ENCODE data around the gene CEP85.

Gene CEP85

GRCh38 chr1:26190373-26190987 is 43.5 kb upstream of the CEP85 start, which contains the start of gene CATSPER4:
TSS of gene CATSPER4 (plus strand) at chr1:26190602. CDS start at chr1:26190628, 26 bp downstream.
- TF ChIP-seq CTCF (conservative IDR thresholded peaks at IDR 0.05) = no peak
- H3K27ac ChIP-seq = no peak within 1 kb of the TSS

- no peak overlapping the region for H3K27ac ChIP-seq
- no peak for TF ChIP-seq CTCF (conservative IDR thresholded peaks at IDR 0.05)
Observed at GRCh38 chr1:26191739-26192138, 42.3 kb upstream of the CEP85 start.

GRCh38 chr1:26195805-26196204 is 38.2 kb upstream of the CEP85 start:
- no peak for TF ChIP-seq CTCF (conservative IDR thresholded peaks at IDR 0.05)
- no peak overlapping the region for H3K27ac ChIP-seq

GRCh38 chr1:26197301-26197700 is 36.7 kb upstream of the CEP85 start:
- no peak for TF ChIP-seq CTCF (conservative IDR thresholded peaks at IDR 0.05)
- no peak overlapping the region for H3K27ac ChIP-seq

GRCh38 chr1:26197813-26198212 is 36.2 kb upstream of the CEP85 start:
- H3K27ac ChIP-seq = no peak overlapping the region
- TF ChIP-seq CTCF (conservative IDR thresholded peaks at IDR 0.05) = no peak

GRCh38 chr1:26200413-26200812 is 33.6 kb upstream of the CEP85 start:
- H3K27ac ChIP-seq = no peak overlapping the region
- TF ChIP-seq CTCF (conservative IDR thresholded peaks at IDR 0.05) = no peak

- H3K27ac ChIP-seq = no peak overlapping the region
- TF ChIP-seq CTCF (conservative IDR thresholded peaks at IDR 0.05) = no peak
Observed at GRCh38 chr1:26203642-26204318, 30.2 kb upstream of the CEP85 start.
